Neural progenitor cell (in vitro differentiated cells): ENCODE data around the gene FIBCD1. TPM values are rescaled to one million over a fixed set of nuclear protein-coding genes. Genes with fewer than 3 reads are reported as not detected.

ENCODE experiments used
- DNase-seq: peaks from one replicate; pipeline ENCODE4 v3.0.0-alpha.2; 2016; ENCODE audit warnings: low spot score
- H2AFZ ChIP-seq: fragments of 200-600 bp; sonication (generic); replicated peaks from 2 replicates; pipeline ENCODE4 v1.6.1; 2016; ENCODE audit warnings: antibody characterized with exemption
- H3F3A ChIP-seq: fragments of 200-600 bp; sonication (generic); 2 replicates; pipeline ENCODE4 v1.6.1; 2016; ENCODE audit warnings: antibody characterized with exemption, low read depth
- H3K27ac ChIP-seq: fragments of 200-600 bp; sonication (generic); 2 replicates; pipeline ENCODE4 v1.5.1; 2016; ENCODE audit warnings: mild to moderate bottlenecking
- H3K27me3 ChIP-seq: fragments of 200-600 bp; sonication (generic); 2 replicates; pipeline ENCODE4 v1.6.1; 2016; ENCODE audit warnings: mild to moderate bottlenecking, moderate library complexity
- H3K36me3 ChIP-seq: fragments of 200-600 bp; sonication (generic); 2 replicates; pipeline ENCODE4 v1.5.1; 2016
- H3K4me1 ChIP-seq: fragments of 200-600 bp; sonication (generic); 2 replicates; pipeline ENCODE4 v1.6.1; 2016; ENCODE audit warnings: mixed run types
- H3K4me2 ChIP-seq: fragments of 200-600 bp; sonication (generic); 2 replicates; pipeline ENCODE4 v1.6.1; 2016
- H3K4me3 ChIP-seq: fragments of 200-600 bp; sonication (generic); 2 replicates; pipeline ENCODE4 v1.5.1; 2016
- H3K79me2 ChIP-seq: fragments of 200-600 bp; sonication (generic); 2 replicates; pipeline ENCODE4 v1.6.1; 2016; ENCODE audit warnings: low read depth
- H3K9ac ChIP-seq: fragments of 200-600 bp; sonication (generic); 2 replicates; pipeline ENCODE4 v1.6.1; 2016
- H3K9me3 ChIP-seq: fragments of 200-600 bp; sonication (generic); 2 replicates; pipeline ENCODE4 v1.5.1; 2016; ENCODE audit warnings: low read depth
- H4K20me1 ChIP-seq: fragments of 200-600 bp; sonication (generic); 2 replicates; pipeline ENCODE4 v1.6.1; 2016; ENCODE audit warnings: low read depth
- H3K27ac Mint-ChIP-seq: 3 replicates; pipeline ENCODE4 v1.8.0; 2021; ENCODE audit warnings: mixed read lengths
- H3K27me3 Mint-ChIP-seq: 2 replicates; pipeline ENCODE4 v1.8.0; 2022; ENCODE audit warnings: low read depth, mild to moderate bottlenecking, inconsistent platforms, moderate library complexity, mixed read lengths; ENCODE audit not compliant: insufficient read depth
- H3K36me3 Mint-ChIP-seq: 3 replicates; pipeline ENCODE4 v1.8.0; 2021; ENCODE audit warnings: mixed read lengths
- H3K4me1 Mint-ChIP-seq: 3 replicates; pipeline ENCODE4 v1.8.0; 2021; ENCODE audit warnings: mixed read lengths
- H3K4me3 Mint-ChIP-seq: 3 replicates; pipeline ENCODE4 v1.8.0; 2021; ENCODE audit warnings: mild to moderate bottlenecking, moderate library complexity, mixed read lengths
- H3K9me3 Mint-ChIP-seq: 3 replicates; pipeline ENCODE4 v1.8.0; 2020; ENCODE audit warnings: mixed read lengths
- CTCF ChIP-seq: fragments of 200-600 bp; sonication (generic); IDR thresholded peaks from 2 replicates; pipeline ENCODE4 v1.5.1; 2017; ENCODE audit warnings: antibody characterized with exemption, mild to moderate bottlenecking
- EZH2 ChIP-seq: fragments of 200-600 bp; sonication (generic); IDR thresholded peaks from 2 replicates; pipeline ENCODE4 v1.6.1; 2017; ENCODE audit warnings: antibody characterized with exemption, mild to moderate bottlenecking, moderate library complexity
- EZH2phosphoT487 ChIP-seq: fragments of 200-600 bp; sonication (generic); IDR thresholded peaks from 2 replicates; pipeline ENCODE4 v1.6.1; 2017; ENCODE audit warnings: antibody characterized with exemption
- total RNA-seq: library from RNA; depleted of rRNA; stranded (reverse); fragments of >200 nt; gene quantifications from 2 replicates; pipeline ENCODE4 v1.2.3, GENCODE V29; 2015; ENCODE audit warnings: low replicate concordance

FIBCD1 gene
- total RNA-seq, 1 donor from 2014 or later: 1.8 TPM

DNA sequence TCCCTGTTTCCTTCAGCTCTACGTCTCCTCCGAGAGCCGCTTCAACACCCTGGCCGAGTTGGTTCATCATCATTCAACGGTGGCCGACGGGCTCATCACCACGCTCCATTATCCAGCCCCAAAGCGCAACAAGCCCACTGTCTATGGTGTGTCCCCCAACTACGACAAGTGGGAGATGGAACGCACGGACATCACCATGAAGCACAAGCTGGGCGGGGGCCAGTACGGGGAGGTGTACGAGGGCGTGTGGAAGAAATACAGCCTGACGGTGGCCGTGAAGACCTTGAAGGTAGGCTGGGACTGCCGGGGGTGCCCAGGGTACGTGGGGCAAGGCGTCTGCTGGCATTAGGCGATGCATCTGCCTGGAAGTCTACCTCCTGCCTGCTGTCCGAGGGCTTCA lies 76.3 kb downstream of the FIBCD1 start:
- H3K4me1 Mint-ChIP-seq: peaks cover 40% of the 10 kb centered on the region
- peak overlapping the region; percentile 59 for H3K27ac ChIP-seq
- peaks cover 16% of the 10 kb centered on the region for H3K36me3 Mint-ChIP-seq

DNA sequence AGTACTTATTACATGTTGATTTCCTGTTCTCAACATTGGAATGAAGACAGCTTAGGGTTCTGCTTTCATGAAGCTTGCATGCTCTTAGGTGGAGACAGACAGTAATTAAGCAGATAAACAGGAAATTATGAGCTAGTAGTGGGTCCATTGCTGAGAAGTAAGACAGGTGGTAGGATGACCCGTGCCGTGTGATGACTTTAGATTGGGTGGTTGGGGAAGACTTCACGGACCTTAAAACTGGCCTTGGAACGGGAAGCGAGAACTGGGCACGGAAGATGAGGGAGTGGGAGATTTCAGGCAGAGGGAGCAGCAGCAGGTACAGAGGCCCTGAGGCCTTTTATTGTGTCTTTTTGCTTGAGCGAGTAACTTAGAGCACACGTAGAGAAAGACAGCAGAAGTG lies 76.8 kb downstream of the FIBCD1 start:
- peaks cover 68% of the 10 kb centered on the region for H3K79me2 ChIP-seq
- no peaks in the 10 kb centered on the region for H3K27me3 ChIP-seq
- Mint-ChIP-seq H3K4me1 (peaks cover 40% of the 10 kb centered on the region), H3K27ac (peak overlapping the region; percentile 6), H3K27me3 (peaks cover 8% of the 10 kb centered on the region), H3K4me3 (no peak overlapping the region), H3K9me3 (no peaks in the 10 kb centered on the region), H3K36me3 (peaks cover 16% of the 10 kb centered on the region)
- H3K9me3 ChIP-seq: no peaks in the 10 kb centered on the region
- no peak overlapping the region for H3K4me3 ChIP-seq
- TF ChIP-seq EZH2phosphoT487 (no peak), CTCF (no peak), EZH2 (no peak)
- H2AFZ ChIP-seq: no peak overlapping the region
- H3K9ac ChIP-seq: no peak overlapping the region
- no peak overlapping the region for H3K4me2 ChIP-seq
- peaks cover 2% of the 10 kb centered on the region for H3K36me3 ChIP-seq
- H3F3A ChIP-seq: peaks cover 32% of the 10 kb centered on the region
- peaks cover 93% of the 10 kb centered on the region for H4K20me1 ChIP-seq
- H3K27ac ChIP-seq: no peak overlapping the region
- H3K4me1 ChIP-seq: peaks cover 4% of the 10 kb centered on the region
- no peak for DNase-seq

More for the DNA sequence above, 76.3 kb downstream of the FIBCD1 start:
- TF ChIP-seq EZH2phosphoT487 (no peak), EZH2 (no peak), CTCF (no peak)
- peaks cover 4% of the 10 kb centered on the region for H3K4me1 ChIP-seq
- no peak overlapping the region for H3K4me2 ChIP-seq
- H4K20me1 ChIP-seq: peaks cover 93% of the 10 kb centered on the region
- H3K36me3 ChIP-seq: no peaks in the 10 kb centered on the region
- no peaks in the 10 kb centered on the region for H3K9me3 ChIP-seq
- Mint-ChIP-seq H3K27me3 (peaks cover 8% of the 10 kb centered on the region), H3K27ac (no peak overlapping the region), H3K4me3 (peak overlapping the region; percentile 6), H3K9me3 (no peaks in the 10 kb centered on the region)
- H2AFZ ChIP-seq: no peak overlapping the region
- H3K4me3 ChIP-seq: no peak overlapping the region
- H3K9ac ChIP-seq: no peak overlapping the region
- peaks cover 32% of the 10 kb centered on the region for H3F3A ChIP-seq
- no peak for DNase-seq
- peaks cover 68% of the 10 kb centered on the region for H3K79me2 ChIP-seq
- H3K27me3 ChIP-seq: no peaks in the 10 kb centered on the region

DNA sequence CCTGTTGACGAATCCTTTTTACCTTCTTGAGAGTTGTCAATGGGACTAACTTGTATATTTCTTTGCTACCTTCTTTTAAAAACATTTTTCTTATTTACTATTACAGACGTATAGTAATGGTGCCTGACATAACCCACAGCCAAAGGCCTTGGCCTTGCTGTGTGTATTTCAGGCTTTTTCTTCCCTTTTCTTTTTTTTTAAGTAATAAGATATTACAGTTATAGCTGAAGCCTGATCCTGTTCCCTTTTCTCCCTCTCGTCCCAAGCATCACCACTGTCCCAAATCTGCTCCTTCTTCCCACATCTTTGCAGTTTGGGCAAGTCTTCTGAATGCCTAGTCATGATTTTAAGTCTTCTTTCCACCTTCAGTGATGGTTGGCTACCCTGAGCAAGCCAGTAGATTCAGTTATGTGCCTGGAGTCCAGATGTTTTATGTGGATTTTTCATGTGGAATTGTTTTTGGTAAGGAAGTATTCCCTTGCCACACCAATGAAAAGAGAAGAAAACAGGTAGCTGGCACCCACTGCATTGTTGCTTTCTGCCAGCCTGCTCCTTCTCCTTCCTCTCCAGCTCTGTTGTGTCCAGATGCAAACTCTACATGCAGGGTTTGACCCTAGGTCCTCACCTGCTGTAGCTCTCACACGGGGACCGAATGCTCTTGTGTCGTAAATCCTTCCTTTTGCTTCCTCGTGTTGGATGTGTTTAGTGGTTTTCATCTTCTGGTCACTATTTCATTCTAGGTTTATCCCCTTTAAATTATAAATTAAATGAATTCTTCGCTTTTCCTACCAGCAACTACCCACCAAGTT lies 77.5 kb downstream of the FIBCD1 start:
- TF ChIP-seq EZH2: no peak
- TF ChIP-seq CTCF: no peak
- H3K4me1 ChIP-seq: peaks cover 4% of the 10 kb centered on the region
- H4K20me1 ChIP-seq: peaks cover 93% of the 10 kb centered on the region
- no peak overlapping the region for H3K27ac ChIP-seq
- Mint-ChIP-seq H3K27me3 (peaks cover 8% of the 10 kb centered on the region), H3K36me3 (peaks cover 16% of the 10 kb centered on the region), H3K9me3 (no peaks in the 10 kb centered on the region), H3K4me1 (peaks cover 40% of the 10 kb centered on the region), H3K4me3 (no peak overlapping the region), H3K27ac (no peak overlapping the region)
- no peaks in the 10 kb centered on the region for H3K9me3 ChIP-seq
- H3K27me3 ChIP-seq: no peaks in the 10 kb centered on the region
- no peak overlapping the region for H3K9ac ChIP-seq
- H3K4me3 ChIP-seq: no peak overlapping the region
- H2AFZ ChIP-seq: no peak overlapping the region
- H3F3A ChIP-seq: peaks cover 32% of the 10 kb centered on the region
- no peak for DNase-seq
- H3K79me2 ChIP-seq: peaks cover 68% of the 10 kb centered on the region
- H3K36me3 ChIP-seq: peaks cover 9% of the 10 kb centered on the region
- H3K4me2 ChIP-seq: no peak overlapping the region
